CD4-positive, alpha-beta memory T cell (primary cell): ENCODE results near the gene LHX2. TPM values are rescaled to one million over a fixed set of nuclear protein-coding genes. Genes with fewer than 3 reads are reported as not detected.

Source experiments
- CTCF ChIA-PET: fragments of 350-600 bp; sonication (Branson Sonifier 250); formaldehyde crosslinking; loops from one replicate; lab custom pipeline; 2021; ENCODE audit warnings: inconsistent platforms; ENCODE audit not compliant: partially characterized antibody; lab: Charles Lee
- POLR2A ChIA-PET: fragments of 350-600 bp; sonication (Branson Sonifier 250); formaldehyde crosslinking; loops from one replicate; lab custom pipeline; 2021; ENCODE audit not compliant: partially characterized antibody; lab: Charles Lee
- DNase-seq, 5 donors: peaks; one replicate each; pipeline versions ENCODE4 v3.0.0 to v3.0.0-alpha.2; 2020 to 2022; ENCODE audit warnings: mixed read lengths in 1 of 5
- H3K27ac ChIP-seq: one replicate; pipeline ENCODE4 v1.7.0; 2013; ENCODE audit warnings: low read depth, low read length
- H3K27me3 ChIP-seq: 2 replicates; pipeline ENCODE4 v1.7.0; 2013; ENCODE audit warnings: mild to moderate bottlenecking, low read length, moderate library complexity; ENCODE audit not compliant: insufficient read depth
- H3K36me3 ChIP-seq: 2 replicates; pipeline ENCODE4 v1.7.0; 2013; ENCODE audit warnings: mild to moderate bottlenecking, low read length, moderate library complexity; ENCODE audit not compliant: insufficient read depth
- H3K4me1 ChIP-seq: 2 replicates; pipeline ENCODE4 v1.7.0; 2013; ENCODE audit warnings: mild to moderate bottlenecking, low read length, moderate library complexity; ENCODE audit not compliant: insufficient read depth
- H3K4me3 ChIP-seq, 2 donors: one replicate each; pipeline ENCODE4 v1.7.0; 2013; ENCODE audit warnings: low read length in 2 of 2, mild to moderate bottlenecking in 1 of 2
- H3K9me3 ChIP-seq, 2 donors: one replicate each; pipeline ENCODE4 v1.7.0; 2013; ENCODE audit warnings: low read length in 2 of 2, control low read depth in 1 of 2; ENCODE audit not compliant: control insufficient read depth in 1 of 2
- H3K27ac Mint-ChIP-seq, 7 donors: one replicate each; pipeline ENCODE4 v1.8.0; 2020 to 2021; ENCODE audit warnings: mixed read lengths in 7 of 7, mild to moderate bottlenecking in 6 of 7, inconsistent platforms in 3 of 7, moderate library complexity in 3 of 7
- H3K27me3 Mint-ChIP-seq, 2 donors: one replicate each; pipeline ENCODE4 v1.8.0; 2020 to 2021; ENCODE audit warnings: mixed read lengths in 2 of 2
- H3K36me3 Mint-ChIP-seq, 2 donors: one replicate each; pipeline ENCODE4 v1.8.0; 2020 to 2021; ENCODE audit warnings: mixed read lengths in 2 of 2, inconsistent platforms in 1 of 2, mild to moderate bottlenecking in 1 of 2
- H3K4me1 Mint-ChIP-seq, 4 donors: one replicate each; pipeline ENCODE4 v1.8.0; 2020 to 2021; ENCODE audit warnings: mixed read lengths in 4 of 4, mild to moderate bottlenecking in 1 of 4
- H3K4me3 Mint-ChIP-seq, 8 donors: one replicate each; pipeline ENCODE4 v1.8.0; 2020 to 2021; ENCODE audit warnings: mixed read lengths in 8 of 8, mild to moderate bottlenecking in 7 of 8, moderate library complexity in 6 of 8, inconsistent platforms in 3 of 8
- H3K9me3 Mint-ChIP-seq, 8 donors: one replicate each; pipeline ENCODE4 v1.8.0; 2020 to 2021; ENCODE audit warnings: mixed read lengths in 8 of 8, mild to moderate bottlenecking in 5 of 8, inconsistent platforms in 3 of 8, moderate library complexity in 1 of 8
- intact Hi-C: fragments of 100-400 bp; cut with micrococcal nuclease; formaldehyde crosslinking; loops from one replicate; pipeline ENCODE4 v1.15.1; 2023
- polyA plus RNA-seq, 2 donors: library from polyadenylated mRNA; unstranded; fragments of 300-500 nt; fragmentation: Illumina TruSeq; gene quantifications; one replicate each; pipeline ENCODE4 v1.2.3, GENCODE V29; 2021
- total RNA-seq, 2 experiments: library from RNA; stranded (reverse); gene quantifications; one replicate each; pipeline ENCODE4 v1.2.3, GENCODE V29; 2021

Gene LHX2
- total and polyA plus RNA-seq, 4 experiments from 2014 or later, result not detected

DNA sequence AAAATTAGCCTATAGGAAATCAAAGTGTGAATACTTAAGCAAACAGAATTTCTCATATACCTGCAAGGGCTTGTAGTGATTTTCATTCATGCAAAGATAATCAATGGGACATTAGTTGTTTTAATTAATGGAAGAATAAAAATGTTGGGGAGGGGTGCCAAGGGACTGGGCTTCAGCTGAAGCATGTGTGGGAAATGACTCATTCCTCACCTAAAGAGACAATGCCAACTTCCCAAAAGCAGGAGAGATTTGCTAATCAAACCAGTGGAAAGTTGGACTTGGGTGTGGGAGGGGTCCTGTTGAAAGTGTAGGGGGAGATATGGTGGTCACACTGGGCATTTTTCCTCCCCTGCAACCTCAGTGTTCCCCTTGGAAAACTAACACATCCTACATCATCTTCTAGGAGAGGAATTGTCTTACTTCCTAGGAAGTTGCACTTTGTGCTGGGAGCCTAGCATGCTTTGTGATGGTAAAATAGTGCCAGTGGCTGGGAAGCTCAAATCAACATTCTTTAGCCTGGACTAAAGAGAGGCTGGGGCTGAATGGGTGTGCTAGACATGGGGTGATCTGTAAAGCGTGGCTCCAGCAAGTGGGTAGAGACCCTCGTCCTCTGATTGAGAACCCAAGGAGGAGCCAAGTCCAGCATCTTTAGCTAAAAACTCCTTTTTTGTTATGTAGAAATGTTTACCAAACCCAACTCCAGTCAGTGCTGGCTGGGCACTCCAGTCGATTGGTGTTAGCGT is 6.4 kb upstream of the LHX2 start:
- DNase-seq, result no peak
- Mint-ChIP-seq H3K9me3 (peaks cover 0 to 4% (median 0%) of the 10 kb centered on the region in 8 donors), H3K4me3 (no peak overlapping the region), H3K4me1 (peaks cover 16 to 41% (median 23%) of the 10 kb centered on the region in 4 donors), H3K27ac (no peak overlapping the region), H3K36me3 (no peaks in the 10 kb centered on the region), H3K27me3 (peaks cover 86% of the 10 kb centered on the region in 2 donors)
- no peaks in the 10 kb centered on the region for H3K36me3 ChIP-seq
- ChIA-PET POLR2A (no interaction called here), CTCF (no interaction called here)
- intact Hi-C loops, result no loop called here
- no peaks in the 10 kb centered on the region for H3K9me3 ChIP-seq
- H3K4me1 ChIP-seq, result peaks cover 22% of the 10 kb centered on the region
- H3K4me3 ChIP-seq, result no peak overlapping the region
- no peak overlapping the region for H3K27ac ChIP-seq
- peaks cover 53% of the 10 kb centered on the region for H3K27me3 ChIP-seq

DNA sequence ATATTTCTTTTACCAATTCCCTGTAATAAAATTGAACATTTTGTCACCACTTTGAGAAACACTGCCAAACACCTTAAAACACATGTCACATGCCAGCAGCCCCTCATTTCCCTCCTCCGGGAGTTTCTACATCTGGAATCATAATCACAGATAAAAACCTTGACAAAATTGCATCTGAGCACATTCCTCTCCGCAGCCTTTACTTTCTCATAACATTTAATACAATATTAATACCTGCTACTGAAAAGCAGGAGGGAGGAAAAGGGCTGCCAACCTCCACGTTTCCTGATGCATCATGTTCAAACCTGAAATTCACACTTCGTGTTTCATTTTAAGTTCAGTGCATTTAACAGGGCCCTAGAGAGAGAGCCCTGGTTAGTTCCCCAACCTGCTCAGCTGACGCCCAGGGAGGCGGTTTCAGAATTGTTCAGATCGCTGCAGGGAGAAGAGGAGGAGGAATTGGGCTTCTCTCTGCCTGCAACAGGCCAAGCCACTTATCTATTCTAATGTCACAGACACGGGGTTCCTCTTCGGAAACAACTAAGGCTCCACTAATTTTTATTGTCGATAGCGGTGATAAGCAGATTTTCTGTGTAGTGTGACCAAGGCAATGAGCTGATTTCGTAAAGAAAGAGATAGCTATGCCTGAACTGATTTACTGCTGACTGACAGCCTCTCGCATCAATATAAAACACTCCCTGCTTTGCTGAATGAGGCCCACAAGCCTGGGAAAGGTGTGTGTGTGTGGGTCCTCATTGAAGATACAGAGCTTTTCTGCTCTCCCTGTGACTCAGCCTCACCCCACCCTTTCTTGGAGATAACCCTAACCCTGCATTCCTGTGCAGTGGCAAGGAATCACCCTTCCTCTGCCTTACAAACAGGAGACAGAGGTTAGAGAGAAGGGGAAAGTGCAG is 4.9 kb upstream of the LHX2 start:
- no peak overlapping the region for H3K4me3 ChIP-seq
- Mint-ChIP-seq H3K36me3 (no peaks in the 10 kb centered on the region), H3K9me3 (peaks cover 0 to 5% (median 0%) of the 10 kb centered on the region in 8 donors), H3K4me3 (no peak overlapping the region), H3K4me1 (peaks cover 15 to 39% (median 20%) of the 10 kb centered on the region in 4 donors), H3K27me3 (peaks cover 77 to 78% of the 10 kb centered on the region in 2 donors), H3K27ac (no peak overlapping the region)
- intact Hi-C loops, result no loop called here
- DNase-seq, result no peak
- H3K4me1 ChIP-seq, result peaks cover 19% of the 10 kb centered on the region
- ChIA-PET CTCF (no interaction called here), POLR2A (no interaction called here)
- peaks cover 49% of the 10 kb centered on the region for H3K27me3 ChIP-seq
- no peaks in the 10 kb centered on the region for H3K36me3 ChIP-seq
- H3K9me3 ChIP-seq, result no peaks in the 10 kb centered on the region
- no peak overlapping the region for H3K27ac ChIP-seq

DNA sequence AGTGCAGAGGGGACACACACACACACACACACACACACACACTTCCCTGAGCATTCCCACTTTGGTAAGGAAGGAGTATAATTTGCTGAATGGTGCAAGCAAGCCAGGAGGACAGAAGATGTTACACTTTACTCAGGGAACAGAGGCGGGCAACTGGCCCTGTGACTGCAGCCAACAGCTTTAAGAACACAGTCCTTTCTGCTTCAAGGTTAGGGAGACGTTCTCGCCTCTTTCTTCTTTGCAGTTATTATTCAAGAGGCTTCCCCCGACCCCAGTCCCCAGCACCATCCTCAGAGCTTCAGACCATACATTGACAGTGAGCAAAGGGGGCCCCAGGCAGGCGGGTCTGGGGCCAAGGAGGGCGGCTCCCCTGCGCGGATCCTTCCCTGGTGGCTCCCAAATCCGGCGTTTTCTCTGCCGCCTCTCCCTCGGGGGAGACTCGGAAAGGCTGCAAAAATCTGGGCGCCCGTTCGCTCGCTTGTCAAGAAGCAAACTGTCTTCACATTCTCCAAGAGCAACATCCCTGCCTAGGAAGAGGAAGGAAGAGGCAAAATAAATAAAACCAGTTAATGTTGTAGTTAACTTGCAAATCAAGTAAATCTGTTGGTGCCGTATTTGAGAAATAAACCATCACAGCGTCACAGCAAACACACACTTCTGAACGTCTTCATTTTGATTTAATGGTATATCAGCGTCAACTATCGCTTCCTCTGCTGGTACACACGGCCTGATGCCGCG is 3.8 kb upstream of the LHX2 start:
- H3K9me3 Mint-ChIP-seq, result peaks cover 0 to 5% (median 0%) of the 10 kb centered on the region in 8 donors
- Histone ChIP-seq H3K27me3 (peaks cover 46% of the 10 kb centered on the region), H3K4me3 (no peak overlapping the region), H3K9me3 (no peaks in the 10 kb centered on the region), H3K4me1 (peaks cover 19% of the 10 kb centered on the region), H3K27ac (no peak overlapping the region), H3K36me3 (no peaks in the 10 kb centered on the region)
- DNase-seq, result no peak
- peak overlapping the region in 1 of 7 donors; percentile 14 for H3K27ac Mint-ChIP-seq
- peak overlapping the region in 7 of 8 donors; percentile 0 to 57 (median 30) for H3K4me3 Mint-ChIP-seq
- intact Hi-C loops, result no loop called here
- H3K27me3 Mint-ChIP-seq, result peaks cover 68 to 69% of the 10 kb centered on the region in 2 donors
- H3K4me1 Mint-ChIP-seq, result peaks cover 15 to 34% (median 20%) of the 10 kb centered on the region in 4 donors
- no peaks in the 10 kb centered on the region for H3K36me3 Mint-ChIP-seq
- ChIA-PET CTCF (no interaction called here), POLR2A (no interaction called here)

DNA sequence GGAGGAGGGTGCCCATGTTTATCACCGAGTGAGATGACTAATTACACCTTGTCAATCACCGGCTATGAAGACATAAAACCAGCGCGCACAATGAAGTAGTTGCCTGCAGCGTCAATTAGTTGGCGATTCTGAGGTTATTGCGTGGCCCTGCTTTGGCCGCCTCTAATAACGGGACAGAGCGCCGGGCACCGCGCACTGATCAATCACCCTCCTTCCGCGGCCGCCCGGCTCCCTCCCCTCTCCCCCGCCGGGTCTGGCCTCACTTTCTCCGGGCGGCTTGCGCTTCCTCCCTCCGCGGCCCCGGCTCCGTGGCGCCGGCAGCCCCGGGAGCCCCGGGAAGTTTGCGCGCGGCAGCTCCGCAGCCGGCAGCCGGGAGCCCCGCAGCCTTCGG is 3.3 kb upstream of the LHX2 start:
- intact Hi-C loops, result no loop called here
- Mint-ChIP-seq H3K27me3 (peaks cover 66% of the 10 kb centered on the region in 2 donors), H3K36me3 (no peaks in the 10 kb centered on the region), H3K4me3 (peak overlapping the region in 7 of 8 donors; percentile 0 to 57 (median 21)), H3K4me1 (peaks cover 15 to 37% (median 22%) of the 10 kb centered on the region in 4 donors), H3K9me3 (peaks cover 0 to 5% (median 0%) of the 10 kb centered on the region in 8 donors), H3K27ac (peak overlapping the region in 1 of 7 donors; percentile 14)
- ChIA-PET POLR2A (no interaction called here), CTCF (no interaction called here)
- H3K4me1 ChIP-seq, result peaks cover 19% of the 10 kb centered on the region
- H3K27ac ChIP-seq, result no peak overlapping the region
- peaks cover 51% of the 10 kb centered on the region for H3K27me3 ChIP-seq
- H3K4me3 ChIP-seq, result no peak overlapping the region
- H3K36me3 ChIP-seq, result no peaks in the 10 kb centered on the region
- no peaks in the 10 kb centered on the region for H3K9me3 ChIP-seq
- DNase-seq, result no peak

DNA sequence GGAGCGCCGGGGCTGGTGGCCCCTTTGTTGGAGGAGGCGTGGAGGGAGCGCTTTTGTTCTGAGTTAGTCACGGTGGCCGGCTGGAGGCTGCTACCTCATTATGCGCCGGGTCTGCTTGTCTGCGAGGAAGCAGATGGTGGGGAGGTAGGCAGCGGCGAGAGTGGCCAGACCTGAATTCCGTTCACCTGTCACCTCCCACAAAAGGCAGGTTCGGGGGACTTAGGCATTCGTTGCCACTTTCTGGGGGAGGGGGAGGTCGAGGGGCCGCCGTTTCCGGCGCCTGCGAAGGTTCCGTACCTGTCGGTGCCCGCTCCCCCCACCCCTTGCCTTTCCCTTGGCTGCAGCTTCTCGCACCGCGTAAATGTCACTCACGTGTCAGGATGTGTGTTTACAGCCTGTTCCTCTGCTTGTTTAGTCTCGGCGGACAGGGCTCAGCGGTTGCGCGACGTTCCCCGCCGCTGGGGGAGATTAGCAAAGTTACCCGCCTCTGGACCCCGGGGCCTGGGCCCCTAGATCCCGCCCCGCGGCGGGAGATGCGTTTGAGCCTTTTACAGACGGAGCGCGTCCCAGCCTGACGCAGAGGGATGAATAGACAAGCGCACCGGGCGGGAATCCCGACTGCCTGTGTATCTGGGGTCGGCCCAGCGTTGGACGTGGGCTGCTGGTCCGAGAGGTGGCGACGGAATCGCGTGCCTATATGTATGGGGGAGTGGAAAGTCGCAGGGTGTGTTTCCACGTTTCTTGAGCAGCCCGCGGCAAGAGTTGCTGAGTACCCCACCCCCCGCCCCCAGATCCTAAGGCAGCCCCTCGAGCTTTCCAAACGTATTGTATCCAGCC is 2.7 kb upstream of the LHX2 start:
- Mint-ChIP-seq H3K36me3 (no peaks in the 10 kb centered on the region), H3K4me1 (peaks cover 16 to 42% (median 25%) of the 10 kb centered on the region in 4 donors), H3K9me3 (peaks cover 0 to 5% (median 0%) of the 10 kb centered on the region in 8 donors), H3K27ac (peak overlapping the region in 2 of 7 donors; percentile 1 to 79), H3K4me3 (peak overlapping the region in 5 of 8 donors; percentile 12 to 54 (median 24)), H3K27me3 (peaks cover 61 to 64% of the 10 kb centered on the region in 2 donors)
- H3K4me1 ChIP-seq, result peaks cover 19% of the 10 kb centered on the region
- peaks cover 56% of the 10 kb centered on the region for H3K27me3 ChIP-seq
- intact Hi-C loops, result no loop called here
- H3K9me3 ChIP-seq, result no peaks in the 10 kb centered on the region
- no peaks in the 10 kb centered on the region for H3K36me3 ChIP-seq
- DNase-seq, result no peak
- ChIA-PET CTCF (no interaction called here), POLR2A (no interaction called here)
- H3K4me3 ChIP-seq, result no peak overlapping the region
- H3K27ac ChIP-seq, result no peak overlapping the region

DNA sequence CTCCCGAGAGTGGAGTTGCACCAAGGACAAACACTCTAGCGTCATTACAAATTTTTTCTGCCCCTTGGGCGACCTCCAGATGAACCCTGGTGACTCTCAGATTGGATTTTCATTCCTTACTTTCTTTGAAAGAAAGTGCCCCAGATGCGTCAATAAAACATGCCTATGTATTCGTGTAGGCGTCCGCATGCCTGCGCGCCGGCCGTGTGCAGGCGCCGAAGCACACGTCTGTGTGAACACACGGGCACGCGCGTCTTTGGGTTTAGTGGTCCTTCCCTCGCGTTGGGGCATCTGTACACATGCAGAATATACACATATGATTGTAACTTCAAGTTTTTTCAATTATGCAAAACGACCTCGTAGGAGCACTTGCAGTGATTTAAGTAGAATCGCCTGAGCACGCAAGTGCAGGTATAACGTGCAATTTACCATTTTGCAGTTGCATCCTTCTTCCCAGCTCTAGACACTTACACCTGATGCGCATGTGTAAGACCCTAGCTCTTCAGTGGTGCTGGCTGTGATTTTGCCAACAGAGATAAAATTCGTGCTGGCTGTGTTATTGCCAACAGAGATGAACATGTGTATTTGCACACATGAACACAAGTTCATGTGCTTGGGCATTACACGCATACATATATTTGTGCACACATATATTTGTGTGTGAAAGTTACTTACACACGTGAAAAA is 1.9 kb upstream of the LHX2 start:
- intact Hi-C loops, result no loop called here
- ChIA-PET CTCF (no interaction called here), POLR2A (no interaction called here)
- Mint-ChIP-seq H3K4me1 (peaks cover 16 to 49% (median 26%) of the 10 kb centered on the region in 4 donors), H3K9me3 (peaks cover 0 to 5% (median 0%) of the 10 kb centered on the region in 8 donors), H3K27me3 (peaks cover 63 to 65% of the 10 kb centered on the region in 2 donors), H3K27ac (peak overlapping the region in 1 of 7 donors; percentile 1), H3K4me3 (peak overlapping the region in 5 of 8 donors; percentile 12 to 62 (median 18)), H3K36me3 (no peaks in the 10 kb centered on the region)
- Histone ChIP-seq H3K4me1 (peaks cover 19% of the 10 kb centered on the region), H3K27me3 (peaks cover 59% of the 10 kb centered on the region), H3K36me3 (no peaks in the 10 kb centered on the region), H3K27ac (no peak overlapping the region), H3K4me3 (no peak overlapping the region), H3K9me3 (no peaks in the 10 kb centered on the region)
- no peak for DNase-seq
